NCI-H2107 treated with DMSO at 0.1 percent for 48 hours (cell line): ENCODE results near the gene CREBBP.

Experiments used
- DNase-seq: peaks from one replicate; lab custom pipeline; 2025; ENCODE audit not compliant: unreplicated experiment; lab: John Stamatoyannopoulos, UW

Gene CREBBP

GRCh38 chr16:3879887-3880564 is 487 bp downstream of the CREBBP start:
- no peak for DNase-seq

GRCh38 chr16:3879258-3879886 is 1.1 kb downstream of the CREBBP start:
- DNase-seq: no peak

- no peak for DNase-seq
These were observed 1.9 kb downstream of the CREBBP start for GRCh38 chr16:3878610-3879009.

- DNase-seq: no peak
These were observed 3.8 kb downstream of the CREBBP start for GRCh38 chr16:3876695-3877094.

- no peak for DNase-seq
These were observed 4.4 kb downstream of the CREBBP start for GRCh38 chr16:3876160-3876559.

GRCh38 chr16:3874794-3875692 is 5.5 kb downstream of the CREBBP start:
- no peak for DNase-seq

GRCh38 chr16:3874242-3874641 is 6.3 kb downstream of the CREBBP start:
- no peak for DNase-seq

- DNase-seq: no peak
These were observed 6.9 kb downstream of the CREBBP start for GRCh38 chr16:3873482-3874173.

GRCh38 chr16:3872216-3872895 is 8.2 kb downstream of the CREBBP start:
- DNase-seq: no peak

- DNase-seq: no peak
These were observed 11.5 kb downstream of the CREBBP start for GRCh38 chr16:3868967-3869366.

GRCh38 chr16:3868556-3868955 is 12.0 kb downstream of the CREBBP start:
- no peak for DNase-seq

- no peak for DNase-seq
These were observed 13.6 kb downstream of the CREBBP start for GRCh38 chr16:3866703-3867431.

GRCh38 chr16:3865241-3865640 is 15.3 kb downstream of the CREBBP start:
- DNase-seq: no peak

- no peak for DNase-seq
These were observed 16.0 kb downstream of the CREBBP start for GRCh38 chr16:3864562-3864961.

- DNase-seq: no peak
These were observed 16.9 kb downstream of the CREBBP start for GRCh38 chr16:3863587-3863986.

GRCh38 chr16:3861808-3862451 is 18.6 kb downstream of the CREBBP start:
- DNase-seq: no peak

GRCh38 chr16:3859889-3860288 is 20.6 kb downstream of the CREBBP start:
- DNase-seq: no peak

- DNase-seq: no peak
These were observed 21.7 kb downstream of the CREBBP start for GRCh38 chr16:3858801-3859200.

GRCh38 chr16:3857189-3858043 is 23.1 kb downstream of the CREBBP start:
- DNase-seq: no peak
